ENCODE results near the gene CLCC1. TPM values are rescaled to one million over a fixed set of nuclear protein-coding genes. Genes with fewer than 3 reads are reported as not detected.

The CLCC1 gene
- total and polyA plus RNA-seq, 2 experiments from 2014 or later: 16.6 to 18.4 TPM

GRCh38 chr1:108962681-108963051 is 618 bp downstream of the CLCC1 start (continued):
- no peak for TF ChIP-seq ZNF462 (CRISPR knock-in tag; IDR thresholded peaks at IDR 0.05)
- TF ChIP-seq NANOG (IDR thresholded peaks at IDR 0.05; ENCODE audit: borderline replicate concordance): no peak
- no peak for TF ChIP-seq REST (IDR thresholded peaks at IDR 0.05; ENCODE audit: unreplicated experiment)
- no peak for TF ChIP-seq ZNF114 (CRISPR knock-in tag; IDR thresholded peaks at IDR 0.05)
- TF ChIP-seq EZH2 (IDR thresholded peaks at IDR 0.05; ENCODE audit: low read depth, unreplicated experiment): no peak

Measured in GM23338 (cell line).